Ovary (tissue), 3 donors: ENCODE data around the gene CRYGN.

ENCODE experiments used
- EP300 ChIP-seq: sonication (generic); formaldehyde crosslinking; IDR thresholded peaks from one replicate; pipeline ENCODE4 v1.6.1; 2017; ENCODE audit warnings: antibody characterized with exemption
- POLR2A ChIP-seq: fragments of 450-650 bp; IDR thresholded peaks from one replicate; pipeline ENCODE4 v1.6.1; 2017; ENCODE audit warnings: antibody characterized with exemption, mild to moderate bottlenecking, moderate library complexity
- TF ChIP-seq, protein P1 (sequence below), 3 donors: fragments of 450-650 bp in 2 of 3; fragments of 200-600 bp in 1 of 3; IDR thresholded peaks; one replicate each; pipeline versions ENCODE4 v1.5.1 to v1.8.0; 2016 to 2022; ENCODE audit warnings: antibody characterized with exemption in 3 of 3, mild to moderate bottlenecking in 1 of 3
- donor health status: DM: no; HTN: no; CAD: no.

DNA sequence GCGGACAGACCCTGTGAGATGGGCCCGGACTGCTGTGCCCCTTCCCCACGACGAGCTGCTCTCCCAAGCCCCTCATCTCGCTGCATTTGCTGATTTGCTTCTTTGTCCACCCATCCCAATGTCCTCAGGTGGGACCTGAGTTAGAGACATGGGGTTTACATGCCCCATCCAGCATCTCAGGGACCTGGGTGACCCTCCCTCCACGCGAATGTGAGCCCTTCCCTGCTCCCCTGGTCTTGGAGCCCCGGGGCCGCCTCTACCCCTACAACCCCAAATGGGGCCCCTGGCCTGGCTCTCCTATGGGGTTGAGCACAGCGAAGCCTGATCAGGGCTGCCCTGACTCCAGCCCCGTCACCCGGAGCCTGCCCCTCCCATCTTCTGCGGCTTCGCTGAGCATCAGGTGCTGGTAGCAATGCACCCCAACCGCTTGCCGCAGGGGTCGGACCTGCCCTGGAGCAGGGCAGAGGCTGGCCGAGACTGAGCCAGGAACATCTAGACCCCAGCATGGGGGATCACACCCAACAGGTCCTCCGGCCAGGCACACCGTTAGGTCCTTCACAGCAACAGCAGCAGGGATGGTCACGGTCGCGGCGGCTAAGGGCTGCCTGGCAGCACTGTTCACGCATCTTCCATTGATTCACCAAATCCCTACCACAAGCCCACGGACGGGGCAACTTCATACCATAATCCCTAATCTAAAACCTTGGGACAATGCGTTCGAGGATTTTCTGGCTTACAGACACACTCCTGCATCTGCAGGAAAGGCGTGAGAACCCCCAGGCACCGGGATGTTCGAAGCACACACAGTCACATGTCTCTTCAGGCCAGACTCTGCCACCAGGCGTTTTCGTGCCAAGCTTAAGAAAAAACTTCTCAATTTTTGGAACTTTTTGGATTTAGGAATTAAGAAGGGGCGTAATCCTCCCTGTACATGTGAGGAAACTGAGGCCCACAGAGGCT is 45.6 kb downstream of the CRYGN start:
- TF ChIP-seq EP300 (no peak), POLR2A (no peak)
- TF ChIP-seq, protein P1, sequence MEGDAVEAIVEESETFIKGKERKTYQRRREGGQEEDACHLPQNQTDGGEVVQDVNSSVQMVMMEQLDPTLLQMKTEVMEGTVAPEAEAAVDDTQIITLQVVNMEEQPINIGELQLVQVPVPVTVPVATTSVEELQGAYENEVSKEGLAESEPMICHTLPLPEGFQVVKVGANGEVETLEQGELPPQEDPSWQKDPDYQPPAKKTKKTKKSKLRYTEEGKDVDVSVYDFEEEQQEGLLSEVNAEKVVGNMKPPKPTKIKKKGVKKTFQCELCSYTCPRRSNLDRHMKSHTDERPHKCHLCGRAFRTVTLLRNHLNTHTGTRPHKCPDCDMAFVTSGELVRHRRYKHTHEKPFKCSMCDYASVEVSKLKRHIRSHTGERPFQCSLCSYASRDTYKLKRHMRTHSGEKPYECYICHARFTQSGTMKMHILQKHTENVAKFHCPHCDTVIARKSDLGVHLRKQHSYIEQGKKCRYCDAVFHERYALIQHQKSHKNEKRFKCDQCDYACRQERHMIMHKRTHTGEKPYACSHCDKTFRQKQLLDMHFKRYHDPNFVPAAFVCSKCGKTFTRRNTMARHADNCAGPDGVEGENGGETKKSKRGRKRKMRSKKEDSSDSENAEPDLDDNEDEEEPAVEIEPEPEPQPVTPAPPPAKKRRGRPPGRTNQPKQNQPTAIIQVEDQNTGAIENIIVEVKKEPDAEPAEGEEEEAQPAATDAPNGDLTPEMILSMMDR (IDR thresholded peaks at IDR 0.05), result no peak
